Measurements from ENCODE around the gene KSR1. TPM values are rescaled to one million over a fixed set of nuclear protein-coding genes. Genes with fewer than 3 reads are reported as not detected.

Gene KSR1
- total and polyA plus RNA-seq, 9 of the 15 experiments (the other 6 are each of a cell fraction or from before 2014, with no cell fraction given): 1.4 to 51.7 (median 18.4) TPM

- TF ChIP-seq ETS2 (tag; IDR thresholded peaks at IDR 0.05; ENCODE audit: borderline replicate concordance, poor library complexity, severe bottlenecking): peak; percentile 90
Observed at GRCh38 chr17:27575096-27575911, 119.1 kb downstream of the KSR1 start (continued).

DNA sequence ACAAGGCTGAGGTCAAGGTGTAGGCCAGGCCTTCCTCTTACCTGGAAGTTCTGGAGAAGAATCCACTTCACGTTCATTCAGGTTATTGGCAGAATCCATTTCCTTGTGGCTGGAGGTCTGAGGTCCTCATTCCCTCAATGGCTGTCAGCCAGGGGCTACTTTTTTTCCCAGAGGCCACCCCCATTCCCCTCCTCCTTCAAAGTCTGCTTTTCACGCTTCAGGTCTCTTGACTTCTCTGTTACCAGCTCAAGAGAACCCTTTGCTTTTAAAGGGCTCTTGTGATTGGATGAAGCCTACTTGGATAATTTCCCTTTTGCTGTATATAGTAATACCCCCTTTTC lies 119.6 kb downstream of the KSR1 start:
- no TSS peak for BruUV-seq (replicated peaks)
- peak overlapping the region; percentile 80 to 82; a peak in 3 of 4 replicates for H3K9ac ChIP-seq (ENCODE audit: insufficient read depth in 1 of 2, low read depth in 2 of 2, low read length in 2 of 2)
- CTCF ChIA-PET (ENCODE audit: low intra/inter-chr PET ratio): interaction anchor here (0.9 kb wide), 1 partner anchor 222 kb away, joined by 3 read pairs; no protein-coding TSS in a partner anchor
- TF ChIP-seq POLR2AphosphoS5 (IDR thresholded peaks at IDR 0.05; ENCODE audit: control insufficient read depth, insufficient read depth, low read depth, low read length) (0 out of 2 replicates have a peak, but pooled peaks have one; percentile 54), ZNF324 (CRISPR knock-in tag; IDR thresholded peaks at IDR 0.05) (no peak), ZNF431 (CRISPR knock-in tag; IDR thresholded peaks at IDR 0.05) (no peak), PCBP2 (IDR thresholded peaks at IDR 0.05; ENCODE audit: low read depth, low read length, poor library complexity, severe bottlenecking) (no peak), PHTF2 (CRISPR knock-in tag; IDR thresholded peaks at IDR 0.05) (no peak), EP400 (IDR thresholded peaks at IDR 0.05) (no peak), ZNF124 (CRISPR knock-in tag; IDR thresholded peaks at IDR 0.05) (no peak), POLR2G (IDR thresholded peaks at IDR 0.05; ENCODE audit: low read depth, low read length) (no peak), SRSF7 (optimal IDR thresholded peaks at IDR 0.05; ENCODE audit: low read depth, low read length) (no peak), ZBTB17 (CRISPR knock-in tag; IDR thresholded peaks at IDR 0.05) (no peak), CCNT2 (IDR thresholded peaks at IDR 0.05; ENCODE audit: borderline replicate concordance, extremely low read depth, insufficient read length, low read depth, low read length) (no peak), POLR2A (conservative IDR thresholded peaks at IDR 0.05) (0 out of 2 replicates have a peak, but pooled peaks have one; percentile 25), GTF2A2 (tag; IDR thresholded peaks at IDR 0.05) (no peak)
- TF ChIP-seq, protein P1, sequence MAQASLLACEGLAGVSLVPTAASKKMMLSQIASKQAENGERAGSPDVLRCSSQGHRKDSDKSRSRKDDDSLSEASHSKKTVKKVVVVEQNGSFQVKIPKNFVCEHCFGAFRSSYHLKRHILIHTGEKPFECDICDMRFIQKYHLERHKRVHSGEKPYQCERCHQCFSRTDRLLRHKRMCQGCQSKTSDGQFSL (CRISPR knock-in tag; IDR thresholded peaks at IDR 0.05): no peak
- TF ChIP-seq, protein P1 (tag; IDR thresholded peaks at IDR 0.05): no peak
- TF ChIP-seq, protein P2, sequence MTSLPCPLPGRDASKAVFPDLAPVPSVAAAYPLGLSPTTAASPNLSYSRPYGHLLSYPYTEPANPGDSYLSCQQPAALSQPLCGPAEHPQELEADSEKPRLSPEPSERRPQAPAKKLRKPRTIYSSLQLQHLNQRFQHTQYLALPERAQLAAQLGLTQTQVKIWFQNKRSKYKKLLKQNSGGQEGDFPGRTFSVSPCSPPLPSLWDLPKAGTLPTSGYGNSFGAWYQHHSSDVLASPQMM (CRISPR knock-in tag; IDR thresholded peaks at IDR 0.05): no peak

More for the DNA sequence above, 119.6 kb downstream of the KSR1 start:
- H3K4me2 ChIP-seq (ENCODE audit: insufficient read depth, low read length): peak overlapping the region; percentile 78
- ATAC-seq (no peak), FAIRE-seq (no peak), DNase-seq (ENCODE audit: extremely low read depth in 1 of 4, low spot score in 3 of 4) (peak in 1 of 4 experiments; percentile 57)
- 8% methylated on average over 2 of the region's 2 CpGs for WGBS (ENCODE audit: insufficient coverage, low coverage, missing lambda C conversion rate)
- H3K27me3 ChIP-seq (ENCODE audit: control insufficient read depth in 2 of 2, insufficient read depth in 2 of 2, low read length in 2 of 2): no peaks in the 10 kb centered on the region
- intact Hi-C loops (cut with micrococcal nuclease) (loop anchor here (2.0 to 10.0 kb wide), 5 partner anchors 47 to 491 kb away; partner anchors contain the start of gene KSR1), in situ Hi-C loops (cut with MboI) (no loop called here)
- H3K79me2 ChIP-seq (ENCODE audit: control insufficient read depth, insufficient read depth, low read length): peaks cover 87% of the 10 kb centered on the region
- no peaks in the 10 kb centered on the region for H3K9me3 ChIP-seq (replicated peaks; ENCODE audit: control insufficient read depth, insufficient read depth, low read depth, low read length)
- no peaks in the 10 kb centered on the region for H3K9me1 ChIP-seq (ENCODE audit: control insufficient read depth, insufficient read depth, low read length)
- no peak overlapping the region for H2AFZ ChIP-seq (ENCODE audit: low read depth, low read length)
- peaks cover 61 to 96% of the 10 kb centered on the region in 2 experiments for H3K4me1 ChIP-seq (replicated peaks in 1 of 2; ENCODE audit: control insufficient read depth in 2 of 2, insufficient read depth in 2 of 2, low read length in 2 of 2)
- peaks cover 28% of the 10 kb centered on the region; the same call in 2 of the 3 replicates for H3K36me3 ChIP-seq (ENCODE audit: control insufficient read depth, insufficient read depth, low read length)
- POLR2A ChIA-PET: interaction anchor here (0.7 to 1.0 kb wide), 2 partner anchors 20 to 741 kb away, joined by 3 to 4 read pairs; no protein-coding TSS in a partner anchor
- H4K20me1 ChIP-seq (replicated peaks; ENCODE audit: control insufficient read depth, insufficient read depth, low read length): no peaks in the 10 kb centered on the region
- H3K4me3 ChIP-seq: no peak overlapping the region
- peak overlapping the region; percentile 92 for H3K27ac ChIP-seq (ENCODE audit: extremely low read depth, low read depth, low read length)
